HepG2 (cell line): ENCODE measurements around the gene SKP1. TPM values are rescaled to one million over a fixed set of nuclear protein-coding genes. Genes with fewer than 3 reads are reported as not detected.
A peak's percentile ranks its signal among the peaks of the same experiment; 100 is the strongest.

Experiments
- CEBPG ChIP-seq: IDR thresholded peaks from 2 replicates; pipeline ENCODE4 v1.6.1; 2016
- CENPX ChIP-seq: sonication (generic); formaldehyde crosslinking; IDR thresholded peaks from 2 replicates; pipeline ENCODE4 v1.9.0; 2021; ENCODE audit warnings: mild to moderate bottlenecking, missing genetic modification reagents, moderate library complexity
- EP300 ChIP-seq, 3 experiments: sonication (generic) in 1 of 3; formaldehyde crosslinking in 1 of 3; IDR thresholded peaks; 2 replicates each; pipeline versions ENCODE4 v1.5.1 to v1.6.1; 2011 to 2020; ENCODE audit warnings: low read depth in 2 of 3, low read length in 2 of 3, borderline replicate concordance in 1 of 3, improper control_type of control experiment in 1 of 3, mild to moderate bottlenecking in 1 of 3, missing genetic modification reagents in 1 of 3, moderate library complexity in 1 of 3
- MTA3 ChIP-seq: sonication (generic); formaldehyde crosslinking; IDR thresholded peaks from 2 replicates; pipeline ENCODE4 v1.4.0; 2020; ENCODE audit warnings: missing genetic modification reagents
- MXI1 ChIP-seq: IDR thresholded peaks from 3 replicates; pipeline ENCODE4 v1.6.1; 2012; ENCODE audit warnings: low read depth, low read length, inconsistent platforms, borderline replicate concordance
- ZEB1 ChIP-seq: IDR thresholded peaks from 2 replicates; pipeline ENCODE4 v1.6.1; 2012; ENCODE audit warnings: mild to moderate bottlenecking, low read depth, inconsistent platforms; ENCODE audit not compliant: insufficient replicate concordance
- ZMYM3 ChIP-seq: sonication (generic); formaldehyde crosslinking; IDR thresholded peaks from 2 replicates; pipeline ENCODE4 v1.5.1; 2020; ENCODE audit warnings: mild to moderate bottlenecking, missing genetic modification reagents
- ZNF101 ChIP-seq: sonication (generic); formaldehyde crosslinking; IDR thresholded peaks from 2 replicates; pipeline ENCODE4 v1.4.0; 2020; ENCODE audit warnings: mild to moderate bottlenecking, low read depth, missing genetic modification reagents, borderline replicate concordance
- ZNF160 ChIP-seq: sonication (generic); formaldehyde crosslinking; IDR thresholded peaks from 2 replicates; pipeline ENCODE4 v1.8.0; 2022; ENCODE audit warnings: mild to moderate bottlenecking, inconsistent platforms, missing genetic modification reagents
- polyA plus RNA-seq, 8 experiments: library from polyadenylated mRNA; depleted of rRNA in 3 of 8; stranded (reverse) in 7 of 8; unstranded in 1 of 8; fragments of >200 nt; fragmentation: Illumina TruSeq in 4 of 8; extraction: Trizol in 4 of 8; gene quantifications; 2 replicates each; pipeline versions ENCODE4 v1.2.1 to v1.2.3, GENCODE V29; 2011 to 2016; ENCODE audit warnings: low read depth in 4 of 8, missing spikeins in 1 of 8, mixed read lengths in 1 of 8; ENCODE audit not compliant: insufficient read depth in 1 of 8
- total RNA-seq, 5 experiments: library from RNA; depleted of rRNA; stranded (reverse); fragments of >200 nt; fragmentation: Illumina TruSeq; extraction: Trizol; gene quantifications; 2 replicates each; pipeline ENCODE4 v1.2.3, GENCODE V29; 2016; ENCODE audit warnings: low read depth in 1 of 5
- TF ChIP-seq, protein P1 (sequence below): sonication (generic); formaldehyde crosslinking; IDR thresholded peaks from 2 replicates; pipeline ENCODE4 v1.8.1; 2023; ENCODE audit warnings: mild to moderate bottlenecking, missing genetic modification reagents
- TF ChIP-seq, protein P2 (sequence below): fragments of 450-650 bp; IDR thresholded peaks from 2 replicates; pipeline ENCODE4 v1.6.1; 2017; ENCODE audit warnings: mild to moderate bottlenecking
- TF ChIP-seq, protein P3 (sequence below): sonication (generic); IDR thresholded peaks from 2 replicates; pipeline ENCODE4 v1.6.1; 2016; ENCODE audit warnings: low read depth, borderline replicate concordance
- TF ChIP-seq, protein P4 (sequence below): sonication (generic); formaldehyde crosslinking; IDR thresholded peaks from 2 replicates; pipeline ENCODE4 v1.4.0; 2020; ENCODE audit warnings: missing genetic modification reagents
- TF ChIP-seq, protein P5 (sequence below): IDR thresholded peaks from 2 replicates; pipeline ENCODE4 v1.6.1; 2016; ENCODE audit warnings: mild to moderate bottlenecking
- TF ChIP-seq, protein P6 (sequence below): sonication (generic); formaldehyde crosslinking; conservative IDR thresholded peaks from 2 replicates; pipeline ENCODE4 v1.8.0; 2022; ENCODE audit warnings: low read depth, missing genetic modification reagents

The SKP1 gene
- total and polyA plus RNA-seq, 2 of the 13 experiments (the other 11 are each of a cell fraction or from before 2014, with no cell fraction given) = 134 to 340 TPM

DNA sequence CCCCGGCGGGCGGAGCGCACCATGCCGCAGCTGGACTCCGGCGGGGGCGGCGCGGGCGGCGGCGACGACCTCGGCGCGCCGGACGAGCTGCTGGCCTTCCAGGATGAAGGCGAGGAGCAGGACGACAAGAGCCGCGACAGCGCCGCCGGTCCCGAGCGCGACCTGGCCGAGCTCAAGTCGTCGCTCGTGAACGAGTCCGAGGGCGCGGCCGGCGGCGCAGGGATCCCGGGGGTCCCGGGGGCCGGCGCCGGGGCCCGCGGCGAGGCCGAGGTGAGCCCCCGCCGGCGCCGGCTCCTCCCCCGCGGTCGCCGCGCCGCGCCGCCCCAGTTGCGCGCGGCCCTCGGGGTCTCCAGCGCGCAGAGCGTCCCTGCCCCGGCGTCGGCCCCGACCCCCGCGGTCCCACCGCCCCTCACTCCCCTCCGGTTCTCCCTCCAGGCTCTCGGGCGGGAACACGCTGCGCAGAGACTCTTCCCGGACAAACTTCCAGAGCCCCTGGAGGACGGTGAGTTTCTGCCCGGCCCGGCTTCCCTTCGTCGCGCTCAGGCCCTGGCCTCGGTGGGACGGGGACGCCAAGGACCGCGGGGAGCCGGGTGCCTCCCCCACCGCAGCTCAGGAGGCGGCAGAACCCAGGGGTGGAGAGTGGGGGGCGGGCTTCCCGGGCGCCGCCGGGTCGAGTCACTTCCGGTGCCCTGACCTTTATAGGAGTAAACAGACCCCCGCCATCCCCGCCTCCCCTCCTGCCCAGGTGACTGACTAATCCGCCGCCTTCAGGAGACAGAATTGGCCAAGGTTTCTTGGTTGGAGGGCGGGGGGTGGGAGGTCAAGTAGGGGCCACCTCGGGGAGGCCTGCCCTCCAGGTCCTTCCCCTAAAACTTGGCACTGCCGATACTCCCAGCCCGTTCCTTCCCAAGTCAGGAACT is 61.6 kb downstream of the SKP1 start (continued):
- no peak for TF ChIP-seq EP300 (IDR thresholded peaks at IDR 0.05; ENCODE audit: low read depth in 2 of 2, low read length in 2 of 2)
- no peak for TF ChIP-seq EP300 (CRISPR knock-in tag; IDR thresholded peaks at IDR 0.05; ENCODE audit: borderline replicate concordance)
- TF ChIP-seq ZEB1 = no peak
- TF ChIP-seq CENPX (CRISPR knock-in tag) = no peak
- no peak for TF ChIP-seq MTA3 (CRISPR knock-in tag)
- no peak for TF ChIP-seq ZMYM3 (CRISPR knock-in tag)
- TF ChIP-seq, protein P1, sequence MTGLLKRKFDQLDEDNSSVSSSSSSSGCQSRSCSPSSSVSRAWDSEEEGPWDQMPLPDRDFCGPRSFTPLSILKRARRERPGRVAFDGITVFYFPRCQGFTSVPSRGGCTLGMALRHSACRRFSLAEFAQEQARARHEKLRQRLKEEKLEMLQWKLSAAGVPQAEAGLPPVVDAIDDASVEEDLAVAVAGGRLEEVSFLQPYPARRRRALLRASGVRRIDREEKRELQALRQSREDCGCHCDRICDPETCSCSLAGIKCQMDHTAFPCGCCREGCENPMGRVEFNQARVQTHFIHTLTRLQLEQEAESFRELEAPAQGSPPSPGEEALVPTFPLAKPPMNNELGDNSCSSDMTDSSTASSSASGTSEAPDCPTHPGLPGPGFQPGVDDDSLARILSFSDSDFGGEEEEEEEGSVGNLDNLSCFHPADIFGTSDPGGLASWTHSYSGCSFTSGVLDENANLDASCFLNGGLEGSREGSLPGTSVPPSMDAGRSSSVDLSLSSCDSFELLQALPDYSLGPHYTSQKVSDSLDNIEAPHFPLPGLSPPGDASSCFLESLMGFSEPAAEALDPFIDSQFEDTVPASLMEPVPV (CRISPR knock-in tag) = no peak
- TF ChIP-seq, protein P2, sequence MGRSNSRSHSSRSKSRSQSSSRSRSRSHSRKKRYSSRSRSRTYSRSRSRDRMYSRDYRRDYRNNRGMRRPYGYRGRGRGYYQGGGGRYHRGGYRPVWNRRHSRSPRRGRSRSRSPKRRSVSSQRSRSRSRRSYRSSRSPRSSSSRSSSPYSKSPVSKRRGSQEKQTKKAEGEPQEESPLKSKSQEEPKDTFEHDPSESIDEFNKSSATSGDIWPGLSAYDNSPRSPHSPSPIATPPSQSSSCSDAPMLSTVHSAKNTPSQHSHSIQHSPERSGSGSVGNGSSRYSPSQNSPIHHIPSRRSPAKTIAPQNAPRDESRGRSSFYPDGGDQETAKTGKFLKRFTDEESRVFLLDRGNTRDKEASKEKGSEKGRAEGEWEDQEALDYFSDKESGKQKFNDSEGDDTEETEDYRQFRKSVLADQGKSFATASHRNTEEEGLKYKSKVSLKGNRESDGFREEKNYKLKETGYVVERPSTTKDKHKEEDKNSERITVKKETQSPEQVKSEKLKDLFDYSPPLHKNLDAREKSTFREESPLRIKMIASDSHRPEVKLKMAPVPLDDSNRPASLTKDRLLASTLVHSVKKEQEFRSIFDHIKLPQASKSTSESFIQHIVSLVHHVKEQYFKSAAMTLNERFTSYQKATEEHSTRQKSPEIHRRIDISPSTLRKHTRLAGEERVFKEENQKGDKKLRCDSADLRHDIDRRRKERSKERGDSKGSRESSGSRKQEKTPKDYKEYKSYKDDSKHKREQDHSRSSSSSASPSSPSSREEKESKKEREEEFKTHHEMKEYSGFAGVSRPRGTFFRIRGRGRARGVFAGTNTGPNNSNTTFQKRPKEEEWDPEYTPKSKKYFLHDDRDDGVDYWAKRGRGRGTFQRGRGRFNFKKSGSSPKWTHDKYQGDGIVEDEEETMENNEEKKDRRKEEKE = no peak
- no peak for TF ChIP-seq MXI1
- TF ChIP-seq, protein P3, sequence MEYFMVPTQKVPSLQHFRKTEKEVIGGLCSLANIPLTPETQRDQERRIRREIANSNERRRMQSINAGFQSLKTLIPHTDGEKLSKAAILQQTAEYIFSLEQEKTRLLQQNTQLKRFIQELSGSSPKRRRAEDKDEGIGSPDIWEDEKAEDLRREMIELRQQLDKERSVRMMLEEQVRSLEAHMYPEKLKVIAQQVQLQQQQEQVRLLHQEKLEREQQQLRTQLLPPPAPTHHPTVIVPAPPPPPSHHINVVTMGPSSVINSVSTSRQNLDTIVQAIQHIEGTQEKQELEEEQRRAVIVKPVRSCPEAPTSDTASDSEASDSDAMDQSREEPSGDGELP = peak; percentile 65; the same call in 1 of the 2 replicates
- no peak for TF ChIP-seq ZNF160 (CRISPR knock-in tag)
- no peak for TF ChIP-seq CEBPG
- TF ChIP-seq, protein P4, sequence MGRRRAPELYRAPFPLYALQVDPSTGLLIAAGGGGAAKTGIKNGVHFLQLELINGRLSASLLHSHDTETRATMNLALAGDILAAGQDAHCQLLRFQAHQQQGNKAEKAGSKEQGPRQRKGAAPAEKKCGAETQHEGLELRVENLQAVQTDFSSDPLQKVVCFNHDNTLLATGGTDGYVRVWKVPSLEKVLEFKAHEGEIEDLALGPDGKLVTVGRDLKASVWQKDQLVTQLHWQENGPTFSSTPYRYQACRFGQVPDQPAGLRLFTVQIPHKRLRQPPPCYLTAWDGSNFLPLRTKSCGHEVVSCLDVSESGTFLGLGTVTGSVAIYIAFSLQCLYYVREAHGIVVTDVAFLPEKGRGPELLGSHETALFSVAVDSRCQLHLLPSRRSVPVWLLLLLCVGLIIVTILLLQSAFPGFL = no peak
- TF ChIP-seq, protein P5, sequence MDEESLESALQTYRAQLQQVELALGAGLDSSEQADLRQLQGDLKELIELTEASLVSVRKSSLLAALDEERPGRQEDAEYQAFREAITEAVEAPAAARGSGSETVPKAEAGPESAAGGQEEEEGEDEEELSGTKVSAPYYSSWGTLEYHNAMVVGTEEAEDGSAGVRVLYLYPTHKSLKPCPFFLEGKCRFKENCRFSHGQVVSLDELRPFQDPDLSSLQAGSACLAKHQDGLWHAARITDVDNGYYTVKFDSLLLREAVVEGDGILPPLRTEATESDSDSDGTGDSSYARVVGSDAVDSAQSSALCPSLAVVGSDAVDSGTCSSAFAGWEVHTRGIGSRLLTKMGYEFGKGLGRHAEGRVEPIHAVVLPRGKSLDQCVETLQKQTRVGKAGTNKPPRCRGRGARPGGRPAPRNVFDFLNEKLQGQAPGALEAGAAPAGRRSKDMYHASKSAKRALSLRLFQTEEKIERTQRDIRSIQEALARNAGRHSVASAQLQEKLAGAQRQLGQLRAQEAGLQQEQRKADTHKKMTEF (CRISPR knock-in tag) = 0 out of 2 replicates have a peak, but pooled peaks have one; percentile 30
- TF ChIP-seq, protein P6, sequence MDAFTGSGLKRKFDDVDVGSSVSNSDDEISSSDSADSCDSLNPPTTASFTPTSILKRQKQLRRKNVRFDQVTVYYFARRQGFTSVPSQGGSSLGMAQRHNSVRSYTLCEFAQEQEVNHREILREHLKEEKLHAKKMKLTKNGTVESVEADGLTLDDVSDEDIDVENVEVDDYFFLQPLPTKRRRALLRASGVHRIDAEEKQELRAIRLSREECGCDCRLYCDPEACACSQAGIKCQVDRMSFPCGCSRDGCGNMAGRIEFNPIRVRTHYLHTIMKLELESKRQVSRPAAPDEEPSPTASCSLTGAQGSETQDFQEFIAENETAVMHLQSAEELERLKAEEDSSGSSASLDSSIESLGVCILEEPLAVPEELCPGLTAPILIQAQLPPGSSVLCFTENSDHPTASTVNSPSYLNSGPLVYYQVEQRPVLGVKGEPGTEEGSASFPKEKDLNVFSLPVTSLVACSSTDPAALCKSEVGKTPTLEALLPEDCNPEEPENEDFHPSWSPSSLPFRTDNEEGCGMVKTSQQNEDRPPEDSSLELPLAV (CRISPR knock-in tag) = no peak
- no peak for TF ChIP-seq ZNF101
